ENCODE data around the gene SLFN14.

SLFN14 gene

GRCh38 chr17:35548978-35549377 is 11.6 kb downstream of the SLFN14 start:
- no peak for TF ChIP-seq CTCF (conservative IDR thresholded peaks at IDR 0.05; ENCODE audit: control insufficient read depth, insufficient read depth, low read depth, low read length)
- no peak overlapping the region for H3K4me3 ChIP-seq (ENCODE audit: control insufficient read depth, low read depth, low read length)
- no peak for DNase-seq (ENCODE audit: low read depth)

GRCh38 chr17:35548208-35548810 is 12.3 kb downstream of the SLFN14 start:
- no peak for DNase-seq (ENCODE audit: low read depth)
- TF ChIP-seq CTCF (conservative IDR thresholded peaks at IDR 0.05; ENCODE audit: control insufficient read depth, insufficient read depth, low read depth, low read length) = no peak
- H3K4me3 ChIP-seq (ENCODE audit: control insufficient read depth, low read depth, low read length) = no peak overlapping the region

- H3K4me3 ChIP-seq (ENCODE audit: control insufficient read depth, low read depth, low read length) = no peak overlapping the region
- no peak for TF ChIP-seq CTCF (conservative IDR thresholded peaks at IDR 0.05; ENCODE audit: control insufficient read depth, insufficient read depth, low read depth, low read length)
- DNase-seq (ENCODE audit: low read depth) = no peak
These were observed 14.1 kb downstream of the SLFN14 start for GRCh38 chr17:35546487-35546886.

GRCh38 chr17:35545150-35545549 is 15.5 kb downstream of the SLFN14 start:
- TF ChIP-seq CTCF (conservative IDR thresholded peaks at IDR 0.05; ENCODE audit: control insufficient read depth, insufficient read depth, low read depth, low read length) = no peak
- no peak for DNase-seq (ENCODE audit: low read depth)
- no peak overlapping the region for H3K4me3 ChIP-seq (ENCODE audit: control insufficient read depth, low read depth, low read length)

GRCh38 chr17:35543856-35544255 is 16.8 kb downstream of the SLFN14 start:
- no peak for TF ChIP-seq CTCF (conservative IDR thresholded peaks at IDR 0.05; ENCODE audit: control insufficient read depth, insufficient read depth, low read depth, low read length)
- no peak for DNase-seq (ENCODE audit: low read depth)
- H3K4me3 ChIP-seq (ENCODE audit: control insufficient read depth, low read depth, low read length) = no peak overlapping the region

- DNase-seq (ENCODE audit: low read depth) = no peak
- no peak overlapping the region for H3K4me3 ChIP-seq (ENCODE audit: control insufficient read depth, low read depth, low read length)
- TF ChIP-seq CTCF (conservative IDR thresholded peaks at IDR 0.05; ENCODE audit: control insufficient read depth, insufficient read depth, low read depth, low read length) = no peak
These were observed 17.6 kb downstream of the SLFN14 start for GRCh38 chr17:35542990-35543389.

GRCh38 chr17:35541434-35541833 is 19.2 kb downstream of the SLFN14 start:
- no peak overlapping the region for H3K4me3 ChIP-seq (ENCODE audit: control insufficient read depth, low read depth, low read length)
- TF ChIP-seq CTCF (conservative IDR thresholded peaks at IDR 0.05; ENCODE audit: control insufficient read depth, insufficient read depth, low read depth, low read length) = no peak
- DNase-seq (ENCODE audit: low read depth) = no peak

Data from fibroblast of mammary gland (primary cell).